Aorta (tissue), 5 donors: ENCODE data around the gene PCDH9. TPM values are rescaled to one million over a fixed set of nuclear protein-coding genes. Genes with fewer than 3 reads are reported as not detected.
"Not testable (repeated sequence)": the region's sequence is repeated elsewhere in the genome, so short reads cannot be mapped to it uniquely, and the experiment has no call there.

Source experiments
- ATAC-seq: fragments of 200-7000 bp; cut with Tn5 transposase; one replicate; pipeline ENCODE4 v1.9.1; 2022; ENCODE audit warnings: moderate library complexity; ENCODE audit not compliant: low FRiP score
- DNase-seq, 2 donors: peaks; one replicate each; pipeline ENCODE4 v3.0.0-alpha.2; 2020
- H3K27ac ChIP-seq, 2 donors: one replicate each; pipeline ENCODE4 v1.5.1; 2013; ENCODE audit warnings: low read length in 2 of 2, mild to moderate bottlenecking in 2 of 2, moderate library complexity in 2 of 2, control low read depth in 1 of 2, inconsistent platforms in 1 of 2, low read depth in 1 of 2
- H3K27me3 ChIP-seq, 2 donors: one replicate each; pipeline ENCODE4 v1.6.1; 2013; ENCODE audit warnings: control low read depth in 1 of 2, low read length in 1 of 2, mild to moderate bottlenecking in 1 of 2, moderate library complexity in 1 of 2; ENCODE audit not compliant: insufficient read depth in 2 of 2, control insufficient read depth in 1 of 2
- H3K36me3 ChIP-seq, 2 donors: one replicate each; pipeline ENCODE4 v1.6.1; 2013; ENCODE audit warnings: control low read depth in 1 of 2, low read length in 1 of 2, mild to moderate bottlenecking in 1 of 2; ENCODE audit not compliant: insufficient read depth in 2 of 2, control insufficient read depth in 1 of 2
- H3K4me1 ChIP-seq, 2 donors: one replicate each; pipeline ENCODE4 v1.6.1; 2013; ENCODE audit warnings: low read length in 2 of 2, control low read depth in 1 of 2, mild to moderate bottlenecking in 1 of 2, moderate library complexity in 1 of 2; ENCODE audit not compliant: insufficient read depth in 2 of 2, control insufficient read depth in 1 of 2
- H3K4me3 ChIP-seq, 2 donors: one replicate each; pipeline ENCODE4 v1.5.1; 2013; ENCODE audit warnings: low read length in 2 of 2, control low read depth in 1 of 2, mild to moderate bottlenecking in 1 of 2
- H3K9me3 ChIP-seq: one replicate; pipeline ENCODE4 v1.6.1; 2013; ENCODE audit warnings: mild to moderate bottlenecking, low read length; ENCODE audit not compliant: control insufficient read depth
- WGBS, 2 donors: extraction: QIAGEN DNeasy Blood & Tissue Kit; methylation state at CpG; one replicate each; pipeline ENCODE4 v1.1.7; 2013; 5-methylcytosine and 5-hydroxymethylcytosine counted together
- intact Hi-C, 2 donors: fragments of 100-400 bp; cut with DNase I; formaldehyde crosslinking; loops; one replicate each; pipeline versions ENCODE4 v1.14.2 to v1.15.0; 2022
- polyA plus RNA-seq, 2 donors: library from polyadenylated mRNA; stranded (reverse); fragments of 200-250 nt; gene quantifications; one replicate each; pipeline ENCODE4 v1.2.3, GENCODE V29; 2013
- total RNA-seq, 2 donors: library from RNA; stranded (reverse); fragmentation: NEBNext Ultra II Directional; extraction: Animal tissue kit (Norgen Biotek cat#: 25700); gene quantifications; one replicate each; pipeline ENCODE4 v1.2.1, GENCODE V29; 2021
- donor health status: healthy with polysubstance abuse.
- donor health status: Bipolar disorder and iron deficiency.
- donor health status: DM: no; HTN: no; CAD: no.
- donor health status: DM: no; HTN: no; CAD: no.
- donor health status: DM: yes; HTN: yes; CAD: no.

PCDH9 gene
- total and polyA plus RNA-seq, 4 donors, result 0.38 to 6.3 (median 4.2) TPM

GRCh38 chr13:66313413-66313812 lies 916.7 kb downstream of the PCDH9 start:
- intact Hi-C loops, result no loop called here
- ATAC-seq, result no peak
- Histone ChIP-seq H3K27ac (no peak overlapping the region), H3K9me3 (no peaks in the 10 kb centered on the region), H3K36me3 (no peaks in the 10 kb centered on the region), H3K27me3 (no peaks in the 10 kb centered on the region), H3K4me3 (no peak overlapping the region), H3K4me1 (no peaks in the 10 kb centered on the region)
- DNase-seq, result no peak
- WGBS, 2 donors, result 59 to 70% methylated on average over 3 of the region's 3 CpGs

GRCh38 chr13:66312312-66313087 lies 917.6 kb downstream of the PCDH9 start:
- Histone ChIP-seq H3K27ac (no peak overlapping the region), H3K27me3 (no peaks in the 10 kb centered on the region), H3K9me3 (no peaks in the 10 kb centered on the region), H3K4me3 (peak overlapping the region in 1 of 2 donors; percentile 24), H3K36me3 (no peaks in the 10 kb centered on the region), H3K4me1 (no peaks in the 10 kb centered on the region)
- ATAC-seq (no peak), DNase-seq (no peak)
- intact Hi-C loops, result no loop called here
- WGBS, 2 donors, result 15 to 26% methylated on average over 10 of the region's 10 CpGs

GRCh38 chr13:66305961-66306617 lies 924.0 kb downstream of the PCDH9 start:
- H3K27me3 ChIP-seq, result no peaks in the 10 kb centered on the region
- no peak overlapping the region for H3K27ac ChIP-seq
- H3K9me3 ChIP-seq, result no peaks in the 10 kb centered on the region
- H3K4me1 ChIP-seq, result no peaks in the 10 kb centered on the region
- intact Hi-C loops, result no loop called here
- H3K4me3 ChIP-seq, result no peak overlapping the region
- DNase-seq (no peak), ATAC-seq (no peak)
- 80 to 84% methylated on average over 5 of the region's 5 CpGs for WGBS, 2 donors
- no peaks in the 10 kb centered on the region for H3K36me3 ChIP-seq

- Histone ChIP-seq H3K4me3 (no peak overlapping the region), H3K27ac (no peak overlapping the region), H3K27me3 (no peaks in the 10 kb centered on the region), H3K4me1 (no peaks in the 10 kb centered on the region), H3K9me3 (no peaks in the 10 kb centered on the region), H3K36me3 (no peaks in the 10 kb centered on the region)
- DNase-seq, result no peak
- ATAC-seq, result no peak
- intact Hi-C loops, result no loop called here
These were observed 928.7 kb downstream of the PCDH9 start for GRCh38 chr13:66301482-66301881.

DNA sequence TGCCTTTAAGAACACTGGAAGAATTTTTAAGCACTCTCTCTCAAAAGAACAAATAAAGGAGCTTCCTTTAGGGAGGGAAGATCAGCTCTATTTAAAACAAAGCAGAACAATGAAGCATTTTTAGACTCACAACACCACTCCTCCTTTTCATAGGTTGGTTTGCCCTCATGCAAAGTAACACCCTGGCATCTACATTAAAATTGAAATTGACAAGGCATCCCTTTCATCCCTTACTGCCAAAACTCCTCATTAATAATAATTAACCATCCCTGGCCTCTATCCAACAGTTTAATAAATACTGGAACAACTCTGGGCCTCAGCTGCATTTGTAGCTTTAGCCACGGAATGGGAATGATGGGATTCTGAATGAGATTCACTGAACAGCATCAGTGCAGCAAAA lies 929.1 kb downstream of the PCDH9 start:
- Histone ChIP-seq H3K4me3 (no peak overlapping the region), H3K9me3 (no peaks in the 10 kb centered on the region), H3K36me3 (no peaks in the 10 kb centered on the region), H3K4me1 (no peaks in the 10 kb centered on the region), H3K27me3 (no peaks in the 10 kb centered on the region), H3K27ac (no peak overlapping the region)
- 88 to 95% methylated on average over 1 of the region's 1 CpG for WGBS, 2 donors
- DNase-seq (no peak), ATAC-seq (no peak)
- intact Hi-C loops, result no loop called here

GRCh38 chr13:66296875-66297274 lies 933.3 kb downstream of the PCDH9 start:
- WGBS, 2 donors, result 85 to 88% methylated on average over 1 of the region's 1 CpG
- Histone ChIP-seq H3K27ac (no peak overlapping the region), H3K36me3 (no peaks in the 10 kb centered on the region), H3K9me3 (no peaks in the 10 kb centered on the region), H3K4me3 (no peak overlapping the region), H3K4me1 (no peaks in the 10 kb centered on the region), H3K27me3 (no peaks in the 10 kb centered on the region)
- DNase-seq, result no peak
- no peak for ATAC-seq
- intact Hi-C loops, result no loop called here

GRCh38 chr13:66296328-66296727 lies 933.8 kb downstream of the PCDH9 start:
- H3K4me1 ChIP-seq, result no peaks in the 10 kb centered on the region
- no peak overlapping the region for H3K27ac ChIP-seq
- H3K9me3 ChIP-seq, result no peaks in the 10 kb centered on the region
- no peak for DNase-seq
- H3K27me3 ChIP-seq, result no peaks in the 10 kb centered on the region
- intact Hi-C loops, result no loop called here
- H3K36me3 ChIP-seq, result no peaks in the 10 kb centered on the region
- no peak overlapping the region for H3K4me3 ChIP-seq
- no peak for ATAC-seq

- H3K27ac ChIP-seq, intact Hi-C loops, ATAC-seq, DNase-seq, H3K4me1 ChIP-seq, H3K4me3 ChIP-seq, H3K9me3 ChIP-seq, H3K36me3 ChIP-seq, H3K27me3 ChIP-seq: not testable (repeated sequence)
- 92 to 98% methylated on average over 5 of the region's 5 CpGs for WGBS, 2 donors
These were observed 943.3 kb downstream of the PCDH9 start for GRCh38 chr13:66286806-66287205.

DNA sequence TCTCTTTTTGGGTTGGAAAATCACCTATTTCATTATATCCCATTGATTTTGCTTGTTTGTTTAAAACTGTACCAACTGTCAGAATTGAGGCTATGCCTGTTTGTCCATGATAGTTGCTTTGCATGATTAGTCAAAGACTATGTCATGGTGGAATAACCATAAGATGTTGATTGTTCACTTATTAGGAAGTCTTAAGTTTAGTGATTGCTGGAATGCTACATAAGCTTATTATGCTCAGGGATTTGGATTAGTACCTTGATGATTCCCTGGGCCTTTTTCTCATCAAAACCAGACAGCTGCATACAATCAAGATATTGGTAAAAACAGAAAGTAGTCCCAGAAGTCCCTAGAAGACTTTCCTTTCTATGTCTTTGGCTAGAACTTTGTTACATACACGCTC lies 954.7 kb downstream of the PCDH9 start:
- no peaks in the 10 kb centered on the region for H3K27me3 ChIP-seq
- DNase-seq, result no peak
- no peak overlapping the region for H3K27ac ChIP-seq
- no peak overlapping the region for H3K4me3 ChIP-seq
- H3K4me1 ChIP-seq, result no peaks in the 10 kb centered on the region
- ATAC-seq, result no peak
- H3K9me3 ChIP-seq, result peaks cover 4% of the 10 kb centered on the region
- H3K36me3 ChIP-seq, result no peaks in the 10 kb centered on the region
- intact Hi-C loops, result no loop called here
- WGBS, 2 donors, result 90 to 98% methylated on average over 1 of the region's 1 CpG
